Mesendoderm (in vitro differentiated cells): ENCODE measurements around the gene MMADHC.

Experiments used
- DNase-seq: peaks from one replicate; pipeline ENCODE4 v3.0.0; 2013
- H2AK5ac ChIP-seq: 2 replicates; pipeline ENCODE4 v1.6.1; 2013; ENCODE audit warnings: low read length, inconsistent platforms
- H2BK120ac ChIP-seq: 2 replicates; pipeline ENCODE4 v1.6.1; 2013; ENCODE audit warnings: low read depth, mild to moderate bottlenecking, low read length, moderate library complexity, mixed read lengths
- H2BK15ac ChIP-seq: replicated peaks from 2 replicates; pipeline ENCODE4 v1.6.1; 2013; ENCODE audit warnings: low read depth, mild to moderate bottlenecking, moderate library complexity
- H2BK5ac ChIP-seq: 2 replicates; pipeline ENCODE4 v1.6.1; 2013; ENCODE audit warnings: low read length, inconsistent platforms
- H3K18ac ChIP-seq: 2 replicates; pipeline ENCODE4 v1.6.1; 2013; ENCODE audit warnings: mild to moderate bottlenecking, low read length, mixed read lengths
- H3K23ac ChIP-seq: one replicate; pipeline ENCODE4 v1.6.1; 2013; ENCODE audit warnings: low read length
- H3K27ac ChIP-seq: 2 replicates; pipeline ENCODE4 v1.5.1; 2013; ENCODE audit warnings: low read depth, mild to moderate bottlenecking, inconsistent platforms, low read length, moderate library complexity
- H3K27me3 ChIP-seq: 2 replicates; pipeline ENCODE4 v1.6.1; 2013; ENCODE audit warnings: low read length, control low read depth, mild to moderate bottlenecking, inconsistent platforms; ENCODE audit not compliant: insufficient read depth, poor library complexity
- H3K36me3 ChIP-seq: 2 replicates; pipeline ENCODE4 v1.6.1; 2013; ENCODE audit warnings: low read length, inconsistent platforms; ENCODE audit not compliant: control insufficient read depth, insufficient read depth
- H3K4ac ChIP-seq: one replicate; pipeline ENCODE4 v1.6.1; 2013; ENCODE audit warnings: low read depth, mild to moderate bottlenecking, low read length, moderate library complexity
- H3K4me1 ChIP-seq: 2 replicates; pipeline ENCODE4 v1.6.1; 2013; ENCODE audit warnings: low read depth, low read length, inconsistent platforms; ENCODE audit not compliant: control insufficient read depth
- H3K4me2 ChIP-seq: 2 replicates; pipeline ENCODE4 v1.6.1; 2013; ENCODE audit warnings: low read length
- H3K4me3 ChIP-seq: 2 replicates; pipeline ENCODE4 v1.5.1; 2013; ENCODE audit warnings: mild to moderate bottlenecking, low read length
- H3K56ac ChIP-seq: one replicate; pipeline ENCODE4 v1.6.1; 2013; ENCODE audit warnings: low read length
- H3K79me1 ChIP-seq: 2 replicates; pipeline ENCODE4 v1.6.1; 2013; ENCODE audit warnings: low read length, inconsistent platforms
- H3K79me2 ChIP-seq: 2 replicates; pipeline ENCODE4 v1.6.1; 2013; ENCODE audit warnings: mild to moderate bottlenecking, low read length; ENCODE audit not compliant: control insufficient read depth, insufficient read depth
- H3K9ac ChIP-seq: 2 replicates; pipeline ENCODE4 v1.6.1; 2013; ENCODE audit warnings: low read length, inconsistent platforms
- H4K5ac ChIP-seq: one replicate; pipeline ENCODE4 v1.6.1; 2013; ENCODE audit warnings: low read length
- H4K8ac ChIP-seq: one replicate; pipeline ENCODE4 v1.6.1; 2013; ENCODE audit warnings: low read depth, mild to moderate bottlenecking, control low read depth, low read length, moderate library complexity
- WGBS: extraction: QIAGEN DNeasy Blood & Tissue Kit; methylation state at CpG from one replicate; pipeline ENCODE4 v1.1.7; 2013; ENCODE audit warnings: low lambda C conversion rate, missing lambda C conversion rate; ENCODE audit not compliant: insufficient coverage; ENCODE audit errors: extremely low coverage; 5-methylcytosine and 5-hydroxymethylcytosine counted together

Gene MMADHC

GRCh38 chr2:149559341-149560068 is 28.1 kb downstream of the MMADHC start:
- H2AK5ac ChIP-seq, result no peak overlapping the region
- H3K79me1 ChIP-seq, result no peaks in the 10 kb centered on the region
- no peaks in the 10 kb centered on the region for H3K4me1 ChIP-seq
- peak; percentile 40 for DNase-seq
- no peak overlapping the region for H3K27ac ChIP-seq
- no peak overlapping the region for H3K4me3 ChIP-seq
- no peak overlapping the region for H4K5ac ChIP-seq
- H3K36me3 ChIP-seq, result no peaks in the 10 kb centered on the region
- no peak overlapping the region for H2BK120ac ChIP-seq
- no CpG with 5 or more reads among the region's 5 CpGs for WGBS
- no peaks in the 10 kb centered on the region for H3K79me2 ChIP-seq
- H3K18ac ChIP-seq, result no peak overlapping the region
- no peak overlapping the region for H3K9ac ChIP-seq
- no peaks in the 10 kb centered on the region for H3K27me3 ChIP-seq
- H3K4ac ChIP-seq, result no peak overlapping the region
- H2BK5ac ChIP-seq, result no peak overlapping the region
- H4K8ac ChIP-seq, result no peak overlapping the region
- H2BK15ac ChIP-seq, result no peak overlapping the region
- no peak overlapping the region for H3K23ac ChIP-seq
- H3K4me2 ChIP-seq, result no peak overlapping the region
- no peak overlapping the region for H3K56ac ChIP-seq

GRCh38 chr2:149556452-149556851 is 31.1 kb downstream of the MMADHC start:
- H3K4me1 ChIP-seq, result no peaks in the 10 kb centered on the region
- no CpG with 5 or more reads among the region's 1 CpG for WGBS
- H2BK120ac ChIP-seq, result no peak overlapping the region
- DNase-seq, result no peak
- no peaks in the 10 kb centered on the region for H3K27me3 ChIP-seq
- H3K4ac ChIP-seq, result no peak overlapping the region
- H2AK5ac ChIP-seq, result no peak overlapping the region
- no peak overlapping the region for H3K18ac ChIP-seq
- H3K4me2 ChIP-seq, result no peak overlapping the region
- H3K27ac ChIP-seq, result no peak overlapping the region
- no peaks in the 10 kb centered on the region for H3K79me2 ChIP-seq
- no peak overlapping the region for H2BK5ac ChIP-seq
- H2BK15ac ChIP-seq, result no peak overlapping the region
- H3K56ac ChIP-seq, result no peak overlapping the region
- H3K36me3 ChIP-seq, result no peaks in the 10 kb centered on the region
- H3K23ac ChIP-seq, result no peak overlapping the region
- no peak overlapping the region for H4K8ac ChIP-seq
- no peaks in the 10 kb centered on the region for H3K79me1 ChIP-seq
- H3K4me3 ChIP-seq, result no peak overlapping the region
- H4K5ac ChIP-seq, result no peak overlapping the region
- no peak overlapping the region for H3K9ac ChIP-seq

GRCh38 chr2:149552830-149553229 is 34.7 kb downstream of the MMADHC start:
- no peaks in the 10 kb centered on the region for H3K4me1 ChIP-seq
- no CpG with 5 or more reads among the region's 2 CpGs for WGBS
- H3K9ac ChIP-seq, result no peak overlapping the region
- H3K56ac ChIP-seq, result no peak overlapping the region
- H3K4me2 ChIP-seq, result no peak overlapping the region
- H4K5ac ChIP-seq, result no peak overlapping the region
- H2BK120ac ChIP-seq, result no peak overlapping the region
- no peak overlapping the region for H3K4me3 ChIP-seq
- no peak overlapping the region for H2BK15ac ChIP-seq
- H3K79me2 ChIP-seq, result no peaks in the 10 kb centered on the region
- DNase-seq, result no peak
- H3K27ac ChIP-seq, result no peak overlapping the region
- H3K18ac ChIP-seq, result no peak overlapping the region
- no peaks in the 10 kb centered on the region for H3K27me3 ChIP-seq
- no peaks in the 10 kb centered on the region for H3K36me3 ChIP-seq
- no peak overlapping the region for H3K4ac ChIP-seq
- H3K79me1 ChIP-seq, result no peaks in the 10 kb centered on the region
- no peak overlapping the region for H2AK5ac ChIP-seq
- H2BK5ac ChIP-seq, result no peak overlapping the region
- no peak overlapping the region for H4K8ac ChIP-seq
- H3K23ac ChIP-seq, result no peak overlapping the region

GRCh38 chr2:149552226-149552625 is 35.3 kb downstream of the MMADHC start:
- H4K5ac ChIP-seq, result no peak overlapping the region
- no peak overlapping the region for H3K23ac ChIP-seq
- H2BK120ac ChIP-seq, result no peak overlapping the region
- no peaks in the 10 kb centered on the region for H3K36me3 ChIP-seq
- no peak overlapping the region for H3K27ac ChIP-seq
- H3K27me3 ChIP-seq, result no peaks in the 10 kb centered on the region
- no peak overlapping the region for H3K9ac ChIP-seq
- no peak overlapping the region for H2BK15ac ChIP-seq
- H2AK5ac ChIP-seq, result no peak overlapping the region
- no peak for DNase-seq
- H3K18ac ChIP-seq, result no peak overlapping the region
- H3K56ac ChIP-seq, result no peak overlapping the region
- no peaks in the 10 kb centered on the region for H3K79me2 ChIP-seq
- H3K79me1 ChIP-seq, result no peaks in the 10 kb centered on the region
- WGBS, result no CpG with 5 or more reads among the region's 4 CpGs
- H4K8ac ChIP-seq, result no peak overlapping the region
- no peak overlapping the region for H3K4me2 ChIP-seq
- H2BK5ac ChIP-seq, result no peak overlapping the region
- H3K4me1 ChIP-seq, result no peaks in the 10 kb centered on the region
- H3K4ac ChIP-seq, result no peak overlapping the region
- H3K4me3 ChIP-seq, result no peak overlapping the region

- H3K18ac ChIP-seq, result no peak overlapping the region
- H3K56ac ChIP-seq, result no peak overlapping the region
- no peaks in the 10 kb centered on the region for H3K27me3 ChIP-seq
- H3K36me3 ChIP-seq, result no peaks in the 10 kb centered on the region
- no peak overlapping the region for H3K4me3 ChIP-seq
- no peak overlapping the region for H2BK5ac ChIP-seq
- no peak overlapping the region for H2BK120ac ChIP-seq
- H4K5ac ChIP-seq, result no peak overlapping the region
- no peak for DNase-seq
- WGBS, result no CpG with 5 or more reads among the region's 1 CpG
- no peaks in the 10 kb centered on the region for H3K79me2 ChIP-seq
- H3K79me1 ChIP-seq, result no peaks in the 10 kb centered on the region
- H3K9ac ChIP-seq, result no peak overlapping the region
- no peak overlapping the region for H3K23ac ChIP-seq
- H3K4me2 ChIP-seq, result no peak overlapping the region
- no peak overlapping the region for H3K4ac ChIP-seq
- H3K4me1 ChIP-seq, result no peaks in the 10 kb centered on the region
- no peak overlapping the region for H2AK5ac ChIP-seq
- H3K27ac ChIP-seq, result no peak overlapping the region
- H2BK15ac ChIP-seq, result no peak overlapping the region
- H4K8ac ChIP-seq, result no peak overlapping the region
These were observed 42.9 kb downstream of the MMADHC start for GRCh38 chr2:149544692-149545091.

GRCh38 chr2:149543845-149544244 is 43.7 kb downstream of the MMADHC start:
- Histone ChIP-seq H3K23ac (no peak overlapping the region), H2BK15ac (no peak overlapping the region), H3K27me3 (no peaks in the 10 kb centered on the region), H2BK5ac (no peak overlapping the region), H3K18ac (no peak overlapping the region), H3K4me3 (no peak overlapping the region), H3K27ac (no peak overlapping the region), H3K36me3 (no peaks in the 10 kb centered on the region), H3K79me1 (no peaks in the 10 kb centered on the region), H4K5ac (no peak overlapping the region), H2AK5ac (no peak overlapping the region), H3K56ac (no peak overlapping the region), H3K79me2 (no peaks in the 10 kb centered on the region), H4K8ac (no peak overlapping the region), H3K4me1 (no peaks in the 10 kb centered on the region), H3K9ac (no peak overlapping the region), H2BK120ac (no peak overlapping the region), H3K4ac (no peak overlapping the region), H3K4me2 (no peak overlapping the region)
- WGBS, result no CpG with 5 or more reads among the region's 1 CpG
- DNase-seq, result no peak
